ENCODE measurements around the gene IGFLR1. TPM values are rescaled to one million over a fixed set of nuclear protein-coding genes. Genes with fewer than 3 reads are reported as not detected.

Gene IGFLR1
- total and polyA plus RNA-seq, 10 donors = 16.5 to 64.7 (median 46.4) TPM

DNA sequence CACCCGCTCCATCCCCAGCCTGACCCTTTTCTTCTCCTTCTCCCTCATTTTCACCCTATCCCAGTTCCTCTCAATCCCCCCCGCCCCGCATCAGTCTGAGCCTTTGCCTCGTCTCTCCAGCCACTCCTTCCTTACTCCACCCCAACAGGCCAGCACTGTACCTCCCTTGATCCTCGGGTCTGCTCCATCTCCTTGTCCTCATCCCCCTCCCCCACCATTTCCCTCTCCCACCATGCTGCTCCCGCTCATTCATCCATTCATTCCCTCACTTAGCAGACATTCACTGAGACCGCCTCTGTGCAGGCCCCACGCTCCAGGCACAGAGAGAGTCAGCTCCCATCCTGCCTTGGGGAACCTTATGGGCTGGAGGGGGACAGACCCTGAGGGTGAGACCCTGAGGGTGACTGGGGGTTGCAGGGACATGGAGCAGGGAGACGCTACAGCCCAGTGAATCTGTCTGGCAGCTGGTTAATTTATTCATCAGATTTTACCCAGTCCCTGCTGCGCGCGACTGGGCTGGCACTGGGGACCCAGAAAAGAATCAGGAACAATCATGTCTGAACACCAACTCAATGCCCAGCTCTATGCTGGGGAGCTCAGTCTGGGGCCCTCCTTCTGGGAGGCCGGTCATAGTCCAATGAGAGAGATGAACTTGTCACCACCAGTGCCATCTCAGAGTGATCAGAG, 34.0 kb upstream of the IGFLR1 start:
- TF ChIP-seq POLR2AphosphoS5 (IDR thresholded peaks at IDR 0.05) (no peak), POLR2A (IDR thresholded peaks at IDR 0.05) (no peak), CTCF (IDR thresholded peaks at IDR 0.05 in 8 of 11, conservative IDR thresholded peaks at IDR 0.05 in 3 of 11) (no peak)
- H3K36me3 ChIP-seq = peaks cover 0 to 35% (median 12%) of the 10 kb centered on the region in 6 donors
- intact Hi-C loops (cut with DNase I; ENCODE audit: low total_unique reads) = no loop called here
- peak overlapping the region in 2 of 8 donors; percentile 78 to 85 for H3K27ac ChIP-seq
- H3K9me3 ChIP-seq = no peaks in the 10 kb centered on the region
- peaks cover 4 to 22% (median 18%) of the 10 kb centered on the region in 6 donors for H3K4me1 ChIP-seq
- WGBS, 5 donors = 58 to 70% (median 67%) methylated on average over 13 of the region's 13 CpGs
- no peak for DNase-seq
- no peaks in the 10 kb centered on the region for H3K27me3 ChIP-seq (replicated peaks in 1 of 7)
- peak overlapping the region; percentile 89 to 100 (median 98) for H3K4me3 ChIP-seq

DNA sequence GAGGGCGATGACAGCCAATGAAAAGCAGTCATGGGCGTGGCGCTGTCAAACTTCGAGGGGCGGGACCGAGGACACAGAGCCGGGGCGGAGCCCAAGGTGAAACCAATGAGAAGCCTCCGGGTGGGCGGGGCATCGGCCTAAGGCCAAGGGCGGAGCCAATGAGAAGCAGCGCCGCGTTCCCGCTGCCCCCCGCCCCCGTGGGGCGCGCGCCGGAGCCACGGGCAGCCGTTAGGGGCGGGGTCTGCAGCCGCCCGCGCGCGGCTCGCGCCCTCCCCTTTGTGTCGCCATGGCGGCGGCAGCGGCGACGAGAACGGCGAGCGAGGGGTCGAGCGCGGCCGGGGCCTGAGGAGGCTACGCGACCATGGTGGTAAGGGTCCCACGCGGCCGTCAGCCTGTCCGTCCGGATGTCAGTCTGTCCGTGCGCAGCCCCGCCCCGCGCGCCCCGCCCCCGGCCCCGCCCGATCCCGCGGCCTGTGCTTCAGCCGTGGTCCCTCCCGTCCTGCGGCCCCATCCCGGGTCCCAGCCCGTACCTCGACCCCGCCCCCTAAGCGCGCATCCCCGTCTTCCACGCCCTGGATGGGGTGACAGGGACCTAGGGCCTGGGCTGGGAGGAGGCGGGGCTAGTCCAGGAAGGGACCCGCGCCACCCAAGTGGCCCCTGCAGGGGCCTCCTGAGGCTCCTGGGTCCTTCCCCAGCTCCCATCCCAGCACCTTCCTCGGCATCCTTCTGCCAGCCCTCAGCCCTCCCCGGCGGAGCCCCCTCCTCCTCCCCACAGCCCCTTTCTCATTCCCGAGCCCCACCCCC, 33.2 kb upstream of the IGFLR1 start, which contains the start of gene ARHGAP33:
TSS of gene ARHGAP33 (plus strand) at position 267 of the 804 bp plus-strand sequence. CDS start at position 362, 95 bp downstream.
- TF ChIP-seq CTCF (IDR thresholded peaks at IDR 0.05 in 8 of 11, conservative IDR thresholded peaks at IDR 0.05 in 3 of 11) = peak in 5 of 11 experiments; percentile 7 to 39 (median 13)
- no peak for TF ChIP-seq POLR2A (IDR thresholded peaks at IDR 0.05)
- TF ChIP-seq POLR2AphosphoS5 (IDR thresholded peaks at IDR 0.05) = peak; percentile 8 to 66 (median 50)
- DNase-seq = peak; percentile 99
- 0 to 1% (median 1%) methylated on average over 54 to 82 of the region's 82 CpGs for WGBS, 5 donors
- H3K36me3 ChIP-seq = peaks cover 0 to 28% (median 7%) of the 10 kb centered on the region in 6 donors
- peaks cover 4 to 22% (median 18%) of the 10 kb centered on the region in 6 donors for H3K4me1 ChIP-seq
- no peaks in the 10 kb centered on the region for H3K27me3 ChIP-seq (replicated peaks in 1 of 7)
- H3K9me3 ChIP-seq = no peaks in the 10 kb centered on the region
- H3K4me3 ChIP-seq = peak within 1 kb of the TSS; percentile 89 to 100 (median 98)
- intact Hi-C loops (cut with DNase I; ENCODE audit: low total_unique reads) = no loop called here
- H3K27ac ChIP-seq = peak within 1 kb of the TSS in 5 of 8 donors; percentile 51 to 85 (median 77)

- Histone ChIP-seq H3K36me3 (peaks cover 0 to 23% (median 2%) of the 10 kb centered on the region in 6 donors), H3K27me3 (replicated peaks in 1 of 7) (no peaks in the 10 kb centered on the region), H3K27ac (peak overlapping the region in 2 of 8 donors; percentile 78 to 85), H3K4me1 (peaks cover 4 to 22% (median 18%) of the 10 kb centered on the region in 6 donors), H3K4me3 (peak overlapping the region; percentile 89 to 100 (median 98)), H3K9me3 (no peaks in the 10 kb centered on the region)
- intact Hi-C loops (cut with DNase I; ENCODE audit: low total_unique reads) = no loop called here
- no peak for DNase-seq
- TF ChIP-seq CTCF (IDR thresholded peaks at IDR 0.05 in 8 of 11, conservative IDR thresholded peaks at IDR 0.05 in 3 of 11) (no peak), POLR2AphosphoS5 (IDR thresholded peaks at IDR 0.05) (no peak), POLR2A (IDR thresholded peaks at IDR 0.05) (no peak)
- 11 to 40% (median 28%) methylated on average over 9 of the region's 9 CpGs for WGBS, 5 donors
These were observed 32.7 kb upstream of the IGFLR1 start for GRCh38 chr19:35775046-35775297.
